ENCODE data around the gene GAL3ST1. TPM values are rescaled to one million over a fixed set of nuclear protein-coding genes. Genes with fewer than 3 reads are reported as not detected.

The GAL3ST1 gene
- total RNA-seq, 1 donor: not detected

GRCh38 chr22:30507670-30508069 is 66.8 kb downstream of the GAL3ST1 start:
- no peak overlapping the region for H3K4me3 ChIP-seq (ENCODE audit: low read depth, low read length)
- TF ChIP-seq CTCF (IDR thresholded peaks at IDR 0.05; ENCODE audit: insufficient read depth, low read length): no peak
- DNase-seq (ENCODE audit: low read depth): no peak

GRCh38 chr22:30506507-30506968 is 67.9 kb downstream of the GAL3ST1 start:
- no peak for TF ChIP-seq CTCF (IDR thresholded peaks at IDR 0.05; ENCODE audit: insufficient read depth, low read length)

More at GRCh38 chr22:30506507-30506968, 67.9 kb downstream of the GAL3ST1 start:
- no peak overlapping the region for H3K4me3 ChIP-seq (ENCODE audit: low read depth, low read length)
- DNase-seq (ENCODE audit: low read depth): no peak

Other genes with a start within 250 kb of the GAL3ST1 start
- gene TBC1D10A, start 247.7 kb downstream of the GAL3ST1 start, total RNA-seq (ENCODE audit: low replicate concordance): 12.9 and 24.1 TPM in 2 replicates
- gene SF3A1, start 217.8 kb downstream of the GAL3ST1 start, total RNA-seq (ENCODE audit: low replicate concordance): 40.8 and 43.7 TPM in 2 replicates
- gene CCDC157, start 217.7 kb downstream of the GAL3ST1 start, total RNA-seq (ENCODE audit: low replicate concordance): 1.2 and 2.6 TPM in 2 replicates
- gene RNF215, start 187.3 kb downstream of the GAL3ST1 start, total RNA-seq (ENCODE audit: low replicate concordance): 9.1 and 13.0 TPM in 2 replicates
- gene SEC14L2, start 177.6 kb downstream of the GAL3ST1 start, total RNA-seq (ENCODE audit: low replicate concordance): 5.8 and 14.8 TPM in 2 replicates
- gene MTFP1, start 148.9 kb downstream of the GAL3ST1 start, total RNA-seq (ENCODE audit: low replicate concordance): 0.98 and 5.9 TPM in 2 replicates
- gene SEC14L3, start 102.6 kb downstream of the GAL3ST1 start, total RNA-seq (ENCODE audit: low replicate concordance): not detected in 2 replicates
- gene SEC14L4, start 69.0 kb downstream of the GAL3ST1 start, total RNA-seq (ENCODE audit: low replicate concordance): not detected in 2 replicates
- 0.09 TPM in 1 of 2 replicates, not detected in the other for gene SEC14L6, start 27.9 kb downstream of the GAL3ST1 start, total RNA-seq (ENCODE audit: low replicate concordance)
- 54.9 and 189 TPM in 2 replicates for gene PES1, start 17.2 kb upstream of the GAL3ST1 start, total RNA-seq (ENCODE audit: low replicate concordance)
- 13.9 and 17.7 TPM in 2 replicates for gene TCN2, start 32.5 kb upstream of the GAL3ST1 start, total RNA-seq (ENCODE audit: low replicate concordance)
- gene SLC35E4, start 61.1 kb upstream of the GAL3ST1 start, total RNA-seq (ENCODE audit: low replicate concordance): 5.1 and 19.7 TPM in 2 replicates
- 8.4 and 18.5 TPM in 2 replicates for gene DUSP18, start 93.2 kb upstream of the GAL3ST1 start, total RNA-seq (ENCODE audit: low replicate concordance)
- gene OSBP2, start 120.2 kb upstream of the GAL3ST1 start, total RNA-seq (ENCODE audit: low replicate concordance): 1.3 and 11.1 TPM in 2 replicates

Measured in fibroblast of the aortic adventitia (primary cell).